AG04449 (cell line): ENCODE measurements around the gene MAST4.

ENCODE experiments used
- CTCF ChIA-PET: fragments of 350-600 bp; formaldehyde crosslinking; extraction: SDS; loops from one replicate; lab custom pipeline; 2021; ENCODE audit warnings: antibody characterized with exemption; lab: Yijun Ruan, JAX
- POLR2A ChIA-PET: fragments of 400-600, 350-600 bp; formaldehyde crosslinking; extraction: SDS; loops from one replicate; lab custom pipeline; 2020; ENCODE audit warnings: antibody characterized with exemption, inconsistent platforms; lab: Yijun Ruan, JAX
- DNase-seq: peaks from one replicate; pipeline ENCODE4 v3.0.0-alpha.2; 2010; ENCODE audit warnings: low read depth, low spot score
- H3K4me3 ChIP-seq: 2 replicates; pipeline ENCODE4 v1.5.1; 2011; ENCODE audit warnings: low read depth, mild to moderate bottlenecking, control low read depth, low read length
- TF ChIP-seq, protein P1 (sequence below): IDR thresholded peaks from one replicate; pipeline ENCODE4 v1.5.1; 2011; ENCODE audit warnings: mild to moderate bottlenecking, moderate library complexity, low read length, control low read depth, inconsistent platforms; ENCODE audit not compliant: insufficient read depth; ENCODE audit errors: missing control alignments

Gene MAST4

DNA sequence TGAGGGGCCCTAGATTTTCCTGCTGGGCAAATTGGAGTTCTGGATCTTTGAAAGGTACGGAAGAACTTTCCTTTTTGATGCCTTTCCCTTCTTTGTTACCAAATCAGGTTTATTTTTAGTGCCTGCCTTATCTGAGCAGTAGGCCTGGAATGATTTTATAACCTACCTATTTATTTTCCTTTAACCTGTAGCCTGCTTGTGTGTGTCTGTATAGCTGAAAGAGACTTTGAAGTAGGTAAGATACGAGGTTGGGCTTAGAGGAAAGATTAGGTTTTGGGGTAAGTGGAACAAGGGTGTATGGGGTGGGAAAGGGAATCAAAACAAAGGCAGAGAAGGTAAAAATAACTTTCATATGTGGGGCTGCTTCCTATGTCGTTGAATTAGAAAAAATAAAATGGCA, 389.2 kb downstream of the MAST4 start:
- ChIA-PET POLR2A (no interaction called here), CTCF (interaction anchor here (5.9 to 7.0 kb wide), 2 partner anchors 9 to 18 kb away, joined by 59 to 85 read pairs; no protein-coding TSS in a partner anchor)
- DNase-seq, result no peak
- TF ChIP-seq, protein P1, sequence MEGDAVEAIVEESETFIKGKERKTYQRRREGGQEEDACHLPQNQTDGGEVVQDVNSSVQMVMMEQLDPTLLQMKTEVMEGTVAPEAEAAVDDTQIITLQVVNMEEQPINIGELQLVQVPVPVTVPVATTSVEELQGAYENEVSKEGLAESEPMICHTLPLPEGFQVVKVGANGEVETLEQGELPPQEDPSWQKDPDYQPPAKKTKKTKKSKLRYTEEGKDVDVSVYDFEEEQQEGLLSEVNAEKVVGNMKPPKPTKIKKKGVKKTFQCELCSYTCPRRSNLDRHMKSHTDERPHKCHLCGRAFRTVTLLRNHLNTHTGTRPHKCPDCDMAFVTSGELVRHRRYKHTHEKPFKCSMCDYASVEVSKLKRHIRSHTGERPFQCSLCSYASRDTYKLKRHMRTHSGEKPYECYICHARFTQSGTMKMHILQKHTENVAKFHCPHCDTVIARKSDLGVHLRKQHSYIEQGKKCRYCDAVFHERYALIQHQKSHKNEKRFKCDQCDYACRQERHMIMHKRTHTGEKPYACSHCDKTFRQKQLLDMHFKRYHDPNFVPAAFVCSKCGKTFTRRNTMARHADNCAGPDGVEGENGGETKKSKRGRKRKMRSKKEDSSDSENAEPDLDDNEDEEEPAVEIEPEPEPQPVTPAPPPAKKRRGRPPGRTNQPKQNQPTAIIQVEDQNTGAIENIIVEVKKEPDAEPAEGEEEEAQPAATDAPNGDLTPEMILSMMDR, result no peak
- no peak overlapping the region for H3K4me3 ChIP-seq

- CTCF ChIA-PET, result interaction anchor here (0.7 to 7.0 kb wide), 7 partner anchors 10 to 222 kb away, joined by 3 to 85 read pairs (median 18); no protein-coding TSS in a partner anchor
- TF ChIP-seq, protein P1, result no peak
- no peak for DNase-seq
- no peak overlapping the region for H3K4me3 ChIP-seq
- POLR2A ChIA-PET, result no interaction called here
These were observed 389.8 kb downstream of the MAST4 start for GRCh38 chr5:66986009-66986408.

GRCh38 chr5:66986534-66986933, 390.3 kb downstream of the MAST4 start:
- H3K4me3 ChIP-seq, result no peak overlapping the region
- ChIA-PET CTCF (interaction anchor here (0.7 to 7.0 kb wide), 17 partner anchors 10 to 1286 kb away, joined by 3 to 85 read pairs (median 4); no protein-coding TSS in a partner anchor), POLR2A (no interaction called here)
- DNase-seq, result no peak
- TF ChIP-seq, protein P1, result no peak

DNA sequence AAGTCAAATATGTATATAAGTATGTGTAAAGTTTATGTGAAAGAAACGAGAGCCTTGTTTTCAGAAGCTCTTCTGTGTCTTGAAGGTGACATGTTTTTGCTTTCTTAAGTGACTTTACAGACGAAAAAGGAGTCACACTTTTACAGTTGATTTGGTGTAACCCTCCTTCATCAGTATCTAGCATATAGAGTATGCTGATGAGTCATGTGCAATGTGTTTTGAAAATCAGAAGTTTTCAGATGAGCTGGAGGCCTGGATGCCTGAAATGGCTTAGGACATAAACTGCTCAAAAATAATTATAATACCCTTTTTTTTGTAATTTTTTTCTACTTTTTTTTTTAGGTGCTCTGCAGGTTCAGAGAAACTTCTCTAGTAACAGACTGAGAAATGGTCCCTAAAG, 390.9 kb downstream of the MAST4 start:
- TF ChIP-seq, protein P1, result no peak
- POLR2A ChIA-PET, result no interaction called here
- H3K4me3 ChIP-seq, result no peak overlapping the region
- DNase-seq, result no peak
- CTCF ChIA-PET, result interaction anchor here (0.7 to 7.0 kb wide), 27 partner anchors 9 to 1285 kb away, joined by 3 to 85 read pairs (median 5); no protein-coding TSS in a partner anchor

GRCh38 chr5:66987540-66987939, 391.3 kb downstream of the MAST4 start:
- POLR2A ChIA-PET, result no interaction called here
- H3K4me3 ChIP-seq, result no peak overlapping the region
- CTCF ChIA-PET, result interaction anchor here (0.6 to 7.0 kb wide), 34 partner anchors 9 to 1285 kb away, joined by 3 to 85 read pairs (median 4); no protein-coding TSS in a partner anchor
- no peak for DNase-seq
- TF ChIP-seq, protein P1, result no peak

DNA sequence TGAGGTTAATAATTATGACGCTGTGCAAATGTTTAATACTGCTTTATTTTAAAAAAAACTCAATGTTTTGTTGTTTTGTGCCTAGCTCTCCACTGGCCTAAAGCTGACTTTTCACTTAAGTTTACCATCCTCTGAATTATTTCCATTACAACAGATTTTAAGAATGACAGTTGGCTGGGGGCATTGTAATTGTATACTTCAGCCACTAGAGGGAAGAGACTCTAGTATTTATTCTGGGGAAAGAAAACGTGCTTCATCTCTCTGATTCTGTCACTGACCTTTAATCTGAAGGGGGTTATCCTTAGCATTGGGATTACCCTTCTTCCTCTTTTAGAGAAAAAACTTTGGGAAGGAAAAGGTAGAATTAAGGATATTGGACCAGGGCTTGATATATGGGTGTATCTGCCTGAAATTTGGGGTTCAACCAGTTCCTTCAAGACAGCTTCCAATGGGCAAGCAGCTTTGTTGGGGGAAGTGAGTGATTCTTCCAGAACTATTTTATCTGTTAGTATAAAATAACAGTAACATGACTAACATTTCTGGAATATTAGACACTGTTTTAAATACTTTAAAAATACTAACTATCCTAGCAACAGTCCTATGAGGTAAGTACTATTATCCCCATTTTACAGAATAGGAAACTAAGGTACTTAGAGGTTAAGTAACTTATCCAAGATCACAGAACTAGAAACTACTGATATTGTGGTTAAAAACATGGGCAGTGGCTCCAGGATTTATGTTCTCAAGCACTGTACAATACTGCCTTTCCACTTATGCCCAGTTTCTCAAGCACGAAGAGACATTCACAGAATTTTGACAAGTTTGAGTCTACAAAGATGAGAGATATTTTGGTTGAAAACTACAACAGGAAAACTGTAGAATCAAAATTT, 392.0 kb downstream of the MAST4 start:
- CTCF ChIA-PET, result interaction anchor here (0.6 to 7.0 kb wide), 32 partner anchors 8 to 217 kb away, joined by 3 to 85 read pairs (median 4); no protein-coding TSS in a partner anchor

More for the DNA sequence above, 392.0 kb downstream of the MAST4 start:
- no peak for DNase-seq
- TF ChIP-seq, protein P1, result peak; percentile 52
- POLR2A ChIA-PET, result no interaction called here
- H3K4me3 ChIP-seq, result no peak overlapping the region
